Stimulated activated naive CD8-positive, alpha-beta T cell treated with anti-CD3 and anti-CD28 coated beads, Interleukin-15, Interleukin-2, amounts not matched to agents 100 U/mL and 50 U/mL, for 24 hours (primary cell): ENCODE data around the gene C7orf25.
"Not testable (repeated sequence)": the region's sequence is repeated elsewhere in the genome, so short reads cannot be mapped to it uniquely, and the experiment has no call there.

Experiments used
- ATAC-seq: fragments of 150-1000 bp; cut with Tn5 transposase; one replicate; pipeline ENCODE4 v1.10.0; 2021
- DNase-seq: peaks from one replicate; pipeline ENCODE4 v3.0.0; 2021

The C7orf25 gene

GRCh38 chr7:42929449-42929848 is 17.6 kb upstream of the C7orf25 start:
- no peak for ATAC-seq

GRCh38 chr7:42928754-42929153 is 16.9 kb upstream of the C7orf25 start:
- ATAC-seq, result no peak
- DNase-seq, result no peak

More at GRCh38 chr7:42929449-42929848, 17.6 kb upstream of the C7orf25 start:
- no peak for DNase-seq

- ATAC-seq, result no peak
- no peak for DNase-seq
Measured at GRCh38 chr7:42926204-42926603, 14.3 kb upstream of the C7orf25 start.

- DNase-seq (no peak), ATAC-seq (peak; percentile 32)
Measured at GRCh38 chr7:42925630-42926029, 13.8 kb upstream of the C7orf25 start.

DNA sequence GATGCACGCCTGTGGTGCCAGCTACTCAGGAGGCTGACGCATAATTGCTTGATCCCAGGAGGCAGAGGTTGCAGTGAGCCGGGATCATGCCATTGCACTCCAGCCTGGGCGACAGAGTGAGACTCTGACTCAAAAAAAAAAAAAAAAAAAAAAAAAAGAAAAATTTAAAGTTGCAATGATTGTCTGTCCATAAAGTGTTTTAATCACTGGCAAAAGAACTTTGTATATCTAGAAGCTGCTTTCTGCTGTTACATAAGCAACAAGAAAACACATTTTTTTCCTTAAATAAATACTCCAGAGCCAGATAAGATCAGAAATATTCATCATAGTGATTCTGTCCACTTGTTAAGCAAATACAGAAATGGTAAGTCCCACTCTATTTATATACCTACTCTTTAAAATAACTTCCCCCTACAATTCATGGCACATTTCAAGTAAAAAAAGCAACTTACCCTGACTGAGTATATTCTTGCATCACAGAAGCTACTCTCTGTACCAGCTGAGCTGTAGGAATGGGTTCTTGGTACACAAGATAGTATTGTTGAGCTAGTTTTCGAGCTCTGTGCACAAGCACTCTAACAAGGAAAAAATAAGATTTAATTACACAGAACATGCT is 12.5 kb upstream of the C7orf25 start:
- DNase-seq (no peak), ATAC-seq (no peak)

DNA sequence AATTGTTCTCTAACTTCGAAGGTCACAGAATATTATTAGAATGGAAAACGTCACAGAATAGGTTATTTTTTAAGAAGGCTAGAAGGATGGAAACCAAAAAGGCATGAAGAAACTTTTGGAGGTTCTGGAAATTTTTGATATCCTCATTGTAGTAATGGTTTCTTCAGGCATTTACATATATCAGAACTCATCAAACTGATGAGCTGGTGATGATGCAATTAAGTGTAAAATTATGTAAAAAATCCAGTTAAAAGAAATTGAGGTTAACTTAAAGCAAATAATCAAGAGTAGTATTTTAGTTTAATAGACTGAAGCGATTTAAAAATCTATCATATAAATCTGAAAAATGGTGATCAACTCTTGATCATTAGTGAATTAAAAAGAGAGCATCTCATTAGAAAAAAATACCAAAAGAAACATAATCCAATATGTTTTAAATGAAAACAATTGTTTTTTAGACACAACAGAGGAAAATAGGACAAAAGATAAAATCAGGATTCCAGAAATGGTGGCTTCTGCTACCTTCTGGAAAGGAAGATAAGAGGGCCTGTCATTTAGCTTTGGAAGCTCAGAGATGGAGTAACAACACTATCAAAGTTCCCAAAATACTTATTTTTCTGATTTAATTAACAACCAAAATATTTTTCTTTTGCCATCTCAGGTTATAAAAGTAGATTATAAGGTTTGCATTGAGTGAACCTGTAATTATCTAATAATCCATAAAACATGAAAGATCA is 10.3 kb upstream of the C7orf25 start:
- no peak for ATAC-seq

GRCh38 chr7:42915356-42915755 is 3.5 kb upstream of the C7orf25 start:
- no peak for ATAC-seq
- no peak for DNase-seq

More for the DNA sequence above, 10.3 kb upstream of the C7orf25 start:
- DNase-seq, result no peak

- ATAC-seq (no peak), DNase-seq (no peak)
Measured at GRCh38 chr7:42914421-42915045, 2.7 kb upstream of the C7orf25 start.

- ATAC-seq (no peak), DNase-seq (no peak)
Measured at GRCh38 chr7:42914009-42914408, 2.1 kb upstream of the C7orf25 start.

DNA sequence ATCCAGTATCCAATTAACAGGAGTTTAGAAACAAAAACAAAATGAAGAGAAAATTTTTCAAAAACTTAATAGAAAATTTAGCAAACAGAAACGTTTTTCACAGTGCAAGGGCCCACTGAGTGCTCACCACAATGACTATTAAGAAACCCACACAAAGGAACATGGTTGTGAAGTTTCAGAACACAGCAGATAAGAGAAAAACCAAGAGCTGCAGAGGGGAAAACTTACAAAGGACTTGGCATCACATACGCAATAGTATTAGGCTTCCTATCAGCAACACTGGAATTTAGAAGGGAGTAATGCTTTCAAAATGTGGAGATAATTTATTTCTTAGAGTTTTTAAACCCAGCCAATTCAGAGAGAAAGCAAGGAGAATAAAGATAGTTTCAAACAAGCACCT is 1.7 kb upstream of the C7orf25 start:
- DNase-seq, result no peak
- ATAC-seq, result peak; percentile 45

DNA sequence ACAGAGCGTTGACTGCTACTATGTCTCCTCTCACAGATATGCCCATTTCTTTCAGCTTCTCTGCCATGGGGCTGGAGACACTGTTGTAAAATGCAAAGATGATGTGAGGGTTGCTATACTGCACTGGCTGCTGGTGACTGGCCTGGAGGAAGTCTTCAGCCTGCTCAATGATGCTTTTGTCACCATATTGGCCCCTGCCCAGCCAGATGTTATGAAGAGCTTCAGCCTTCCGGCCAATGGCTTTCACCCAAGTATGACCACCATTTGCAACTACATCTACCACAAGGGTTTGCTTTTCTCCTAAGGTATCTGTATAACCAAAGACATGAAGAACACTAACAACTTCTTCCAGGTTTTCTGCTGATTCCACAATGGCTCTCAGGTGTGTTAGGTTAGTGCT is 1.6 kb downstream of the C7orf25 start:
- ATAC-seq (no peak), DNase-seq (no peak)

DNA sequence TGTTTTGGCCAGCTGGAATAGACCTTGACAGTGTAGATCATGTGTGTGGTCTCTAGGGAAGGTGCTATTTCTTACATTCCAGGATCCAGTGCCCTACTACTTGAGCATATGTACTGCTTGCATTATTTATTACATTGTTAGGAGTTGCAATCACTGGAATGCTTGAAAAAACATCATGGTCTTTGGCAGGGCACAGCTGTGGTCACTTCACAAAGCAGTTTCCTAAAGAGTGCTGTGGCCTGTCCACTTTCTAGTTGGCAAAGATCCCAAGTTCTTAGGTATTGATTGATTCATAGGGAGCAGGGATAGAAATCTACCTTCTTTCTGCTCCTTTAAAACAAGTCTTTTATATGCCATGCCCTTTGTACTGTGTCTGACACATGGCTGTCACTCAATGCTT is 4.6 kb downstream of the C7orf25 start:
- ATAC-seq, result no peak
- DNase-seq, result no peak

GRCh38 chr7:42906181-42906580 is 5.7 kb downstream of the C7orf25 start:
- ATAC-seq, result no peak
- DNase-seq, result no peak

- ATAC-seq (no peak), DNase-seq (no peak)
Measured at GRCh38 chr7:42902331-42902730, 9.5 kb downstream of the C7orf25 start.

GRCh38 chr7:42900842-42901241 is 11.0 kb downstream of the C7orf25 start:
- no peak for DNase-seq
- no peak for ATAC-seq

- ATAC-seq, result no peak
- no peak for DNase-seq
Measured at GRCh38 chr7:42893346-42894240, 18.3 kb downstream of the C7orf25 start.

DNA sequence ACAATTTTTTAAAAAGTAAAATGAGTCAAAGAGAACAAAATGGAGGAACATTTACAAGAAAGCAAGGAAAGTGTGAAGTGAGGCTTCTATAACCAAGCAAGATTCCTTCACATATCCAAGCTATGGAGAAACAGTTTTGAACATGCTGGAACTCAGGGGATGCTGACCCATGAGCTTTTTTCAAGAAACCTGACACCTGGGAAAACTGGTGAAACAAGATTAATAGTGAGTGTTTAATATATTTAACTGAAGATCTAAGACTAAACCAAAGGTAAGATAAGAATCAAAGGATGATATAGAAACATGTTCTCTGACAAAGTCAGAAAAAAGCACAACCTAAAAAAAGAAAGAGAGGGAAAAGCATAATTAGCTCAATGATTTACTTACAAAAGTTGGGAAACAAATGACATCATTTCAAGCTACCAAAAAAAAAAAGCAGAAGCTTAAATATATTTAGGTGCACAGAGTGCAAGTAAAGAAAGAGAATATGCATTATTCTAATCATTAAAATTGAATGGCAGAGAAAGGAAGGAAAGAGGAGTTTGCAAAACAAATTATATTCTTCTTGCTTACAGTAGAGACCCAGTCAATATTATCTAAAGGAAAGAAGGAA is 24.9 kb downstream of the C7orf25 start:
- no peak for ATAC-seq
- no peak for DNase-seq

DNA sequence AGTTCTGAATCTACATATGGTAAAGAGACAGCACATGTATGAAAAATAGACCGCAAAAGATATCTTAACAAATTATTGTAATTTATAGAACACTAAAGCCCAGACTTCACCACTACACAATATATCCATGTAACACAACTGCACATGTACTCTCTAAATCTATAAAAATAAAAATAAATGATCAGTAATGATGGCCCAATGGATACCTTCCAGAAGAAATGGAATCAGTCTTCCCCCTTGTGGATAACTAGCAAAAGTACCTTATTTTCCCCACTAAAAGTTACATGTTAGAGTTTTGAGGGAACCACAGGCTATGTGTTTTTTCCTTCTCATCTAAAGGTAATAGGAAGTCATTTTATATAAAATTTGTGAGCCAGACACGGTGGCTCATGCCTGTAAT is 25.7 kb downstream of the C7orf25 start:
- DNase-seq (no peak), ATAC-seq (no peak)

DNA sequence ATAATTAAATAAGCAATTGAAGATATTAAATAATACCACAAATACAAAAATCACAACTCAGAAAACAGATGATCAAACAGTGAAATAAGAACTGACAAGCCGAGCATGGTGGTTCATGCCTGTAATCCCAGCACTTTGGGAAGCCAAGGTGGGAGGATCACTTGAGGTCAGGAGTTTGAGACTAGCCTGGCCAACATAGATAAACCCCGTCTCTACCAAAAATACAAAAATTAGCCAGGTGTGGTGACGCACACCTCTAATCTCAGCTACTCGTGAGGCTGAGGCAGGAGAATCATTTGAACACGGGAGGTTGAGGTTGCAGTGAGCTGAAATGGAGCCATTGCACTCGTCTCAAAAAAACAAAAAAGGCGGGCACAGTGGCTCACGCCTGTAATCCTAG is 26.7 kb downstream of the C7orf25 start:
- DNase-seq, ATAC-seq: not testable (repeated sequence)

DNA sequence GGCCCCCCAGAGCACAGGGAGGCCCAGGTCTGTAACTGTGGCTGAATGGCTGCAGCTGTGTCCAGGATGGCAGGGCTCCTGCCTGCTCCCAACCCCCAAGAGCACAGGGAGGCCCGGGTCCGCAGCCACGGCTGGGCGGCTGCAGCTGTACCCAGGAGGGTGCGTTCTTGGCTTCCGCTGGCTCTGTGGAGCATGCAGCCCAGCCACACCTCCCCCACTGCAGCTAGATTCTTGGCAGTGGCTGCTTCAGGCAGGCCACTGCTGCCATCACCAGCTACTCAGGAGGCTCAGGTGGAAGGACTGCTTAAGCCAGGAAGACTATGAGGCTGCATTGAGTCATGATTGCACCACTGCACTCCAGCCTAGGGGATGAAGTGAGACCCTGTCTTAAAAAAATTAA is 27.9 kb downstream of the C7orf25 start:
- no peak for DNase-seq

GRCh38 chr7:42880392-42880791 is 31.5 kb downstream of the C7orf25 start:
- ATAC-seq (no peak), DNase-seq (no peak)

More for the DNA sequence above, 27.9 kb downstream of the C7orf25 start:
- no peak for ATAC-seq

DNA sequence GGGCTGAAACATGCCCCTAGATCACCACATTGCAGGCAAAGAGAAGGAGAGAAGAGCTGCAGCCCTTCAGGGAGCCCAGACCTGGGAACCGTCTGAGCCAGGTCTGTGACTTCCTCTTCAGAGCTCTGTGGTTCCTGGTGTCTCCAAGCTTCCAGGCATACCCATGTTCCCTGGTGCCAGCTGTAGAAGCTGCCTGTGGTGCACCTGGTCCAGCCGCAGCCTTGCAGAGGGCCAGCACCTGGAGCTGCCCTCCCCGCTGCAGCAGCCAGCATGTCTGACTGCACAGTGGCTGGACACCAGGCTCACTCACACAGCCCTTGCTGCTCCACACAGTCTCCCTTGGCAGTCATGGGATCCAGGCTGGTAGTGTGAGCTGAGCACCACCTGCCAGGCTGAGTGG is 33.6 kb downstream of the C7orf25 start:
- ATAC-seq, result no peak
- no peak for DNase-seq
